HG02884 (cell line): Measurements from ENCODE around the gene GMEB1.
"Not testable (repeated sequence)": the region's sequence is repeated elsewhere in the genome, so short reads cannot be mapped to it uniquely, and the experiment has no call there.

Experiments used
- ATAC-seq: cut with Tn5 transposase; IDR thresholded peaks from one replicate; pipeline ENCODE4 v1.9.1; 2021; ENCODE audit warnings: mild to moderate bottlenecking, moderate library complexity; ENCODE audit not compliant: unreplicated experiment

Gene GMEB1

GRCh38 chr1:28750330-28750729 is 81.7 kb downstream of the GMEB1 start:
- no peak for ATAC-seq

GRCh38 chr1:28750771-28751294 is 82.2 kb downstream of the GMEB1 start:
- not testable (repeated sequence) for ATAC-seq

- ATAC-seq = no peak
Measured at GRCh38 chr1:28751315-28752060, 82.9 kb downstream of the GMEB1 start.

GRCh38 chr1:28755701-28756100 is 87.1 kb downstream of the GMEB1 start:
- ATAC-seq = no peak

- no peak for ATAC-seq
Measured at GRCh38 chr1:28756846-28757245, 88.3 kb downstream of the GMEB1 start.

GRCh38 chr1:28758420-28758819 is 89.8 kb downstream of the GMEB1 start:
- ATAC-seq = no peak

DNA sequence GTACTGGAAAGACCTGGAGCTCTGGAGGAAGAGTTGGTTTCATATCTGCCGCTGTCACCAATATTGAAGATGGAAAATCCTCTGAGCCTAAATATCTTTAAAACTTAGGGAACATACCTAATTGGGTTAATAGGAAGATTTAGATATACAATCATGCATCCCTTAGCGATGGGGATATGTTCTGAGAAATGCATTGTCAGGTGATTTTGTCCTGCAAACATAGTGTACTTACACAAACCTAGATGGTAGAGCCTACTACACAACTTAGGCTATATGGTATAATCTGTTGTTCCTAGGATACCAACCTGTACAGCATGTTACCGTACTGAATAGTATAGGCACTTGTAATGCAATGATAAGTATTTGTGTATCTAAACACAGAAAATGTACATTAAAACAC is 90.7 kb downstream of the GMEB1 start:
- no peak for ATAC-seq

DNA sequence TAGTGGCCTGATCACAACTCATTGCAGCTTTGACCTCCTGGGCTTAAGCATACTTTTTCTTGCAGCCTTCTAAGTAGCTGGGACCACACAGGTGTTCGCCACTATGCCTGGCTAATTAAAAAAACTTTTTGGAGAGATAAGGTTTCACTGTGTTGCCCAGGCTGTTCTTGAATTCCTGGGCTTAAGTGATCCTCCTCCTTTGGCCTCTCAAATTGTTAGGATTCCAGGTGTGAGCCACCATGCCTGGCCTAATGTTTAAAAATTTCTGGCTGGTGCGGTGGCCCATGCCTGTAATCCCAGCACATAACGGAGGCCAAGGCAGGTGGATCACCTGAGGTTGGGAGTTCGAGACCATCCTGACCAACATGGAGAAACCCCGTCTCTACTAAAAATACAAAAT is 92.6 kb downstream of the GMEB1 start:
- ATAC-seq = no peak

DNA sequence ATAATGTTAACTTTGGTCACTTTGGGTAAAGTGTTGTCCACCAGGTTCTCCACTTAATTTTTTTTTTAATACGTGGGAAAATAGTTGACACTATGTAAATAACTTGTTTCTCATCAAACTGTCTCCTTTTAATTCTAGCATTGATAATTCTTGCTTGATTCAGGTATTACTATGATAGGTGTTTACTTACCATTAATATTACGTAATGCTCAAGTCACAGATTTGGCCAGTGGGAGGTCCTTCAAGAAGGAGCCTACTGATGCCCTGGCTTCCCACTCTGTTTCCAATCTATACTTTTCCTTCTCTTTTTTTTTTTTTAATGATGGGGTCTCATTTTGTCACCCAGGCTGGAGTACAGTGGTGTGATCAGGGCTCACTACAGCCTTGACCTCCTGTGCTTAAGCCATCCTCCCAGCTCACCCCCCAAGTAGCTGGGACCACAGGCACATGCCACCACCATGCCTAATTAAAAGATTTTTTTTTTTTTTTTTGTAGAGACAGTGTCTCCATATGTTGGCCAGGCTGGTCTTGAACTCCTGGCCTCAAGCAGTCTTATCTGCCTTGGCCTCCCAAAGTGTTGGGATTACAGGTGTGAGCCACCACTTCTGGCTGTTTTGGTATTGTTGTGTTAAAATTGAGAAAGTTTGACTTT is 98.1 kb downstream of the GMEB1 start:
- no peak for ATAC-seq
